Nephron (organoid): Measurements from ENCODE around the gene AHNAK.

Source experiments
- H3K27ac Mint-ChIP-seq, 3 experiments: 2 replicates each; pipeline ENCODE4 v1.8.0; 2020; ENCODE audit warnings: mixed read lengths in 3 of 3, mild to moderate bottlenecking in 2 of 3, moderate library complexity in 1 of 3
- H3K27me3 Mint-ChIP-seq: 2 replicates; pipeline ENCODE4 v1.8.0; 2021; ENCODE audit warnings: low read depth, mild to moderate bottlenecking, moderate library complexity, mixed read lengths
- H3K36me3 Mint-ChIP-seq: 2 replicates; pipeline ENCODE4 v1.8.0; 2020; ENCODE audit warnings: low read depth, mixed read lengths
- H3K4me1 Mint-ChIP-seq: 2 replicates; pipeline ENCODE4 v1.8.0; 2020; ENCODE audit warnings: mixed read lengths
- H3K4me3 Mint-ChIP-seq, 3 experiments: 2 replicates each; pipeline ENCODE4 v1.8.0; 2020; ENCODE audit warnings: mild to moderate bottlenecking in 3 of 3, mixed read lengths in 3 of 3, moderate library complexity in 2 of 3
- H3K9me3 Mint-ChIP-seq: 2 replicates; pipeline ENCODE4 v1.8.0; 2020; ENCODE audit warnings: mixed read lengths
- TF ChIP-seq, protein P1 (sequence below), 3 experiments: fragments of 200-600 bp; sonication (generic); IDR thresholded peaks; one replicate each; pipeline ENCODE4 v1.5.0; 2021; ENCODE audit warnings: antibody characterized with exemption in 3 of 3; ENCODE audit not compliant: unreplicated experiment in 3 of 3

AHNAK gene

DNA sequence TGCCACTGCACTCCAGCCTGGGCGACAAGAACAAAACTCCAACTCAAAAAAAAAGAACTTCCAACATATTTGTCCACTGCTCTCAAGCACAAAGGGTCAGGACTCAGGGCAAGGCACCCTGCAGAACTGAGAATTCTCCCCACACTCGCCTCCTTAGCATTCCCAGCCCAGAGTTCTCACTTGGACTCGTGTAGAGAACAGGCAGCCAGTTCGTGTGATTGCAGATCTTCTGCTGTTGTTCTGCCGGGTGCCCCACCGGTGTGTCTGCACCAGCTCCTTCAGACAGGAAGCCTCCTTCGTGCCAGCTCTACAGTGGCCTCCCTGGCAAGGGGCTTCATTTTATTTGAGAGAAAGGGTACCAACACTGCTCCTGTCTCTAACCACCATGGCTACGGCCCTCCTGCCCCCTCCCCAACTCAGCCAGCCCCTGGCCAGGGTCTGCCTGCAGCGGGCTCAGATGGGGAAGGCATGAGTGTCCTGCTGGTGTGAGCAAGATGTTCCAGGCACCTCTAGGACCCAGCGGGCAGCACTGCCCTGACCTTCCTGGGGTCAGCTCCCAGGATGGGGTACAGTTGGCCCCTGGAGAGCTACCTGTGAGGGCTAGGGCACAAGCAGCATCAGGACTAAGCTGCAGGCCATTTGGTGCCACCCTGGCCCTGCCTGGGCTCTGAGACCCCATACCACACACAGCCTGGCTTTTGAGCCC lies 147.3 kb downstream of the AHNAK start:
- H3K9me3 Mint-ChIP-seq: no peaks in the 10 kb centered on the region
- H3K4me1 Mint-ChIP-seq: peaks cover 81% of the 10 kb centered on the region
- no peaks in the 10 kb centered on the region for H3K36me3 Mint-ChIP-seq
- TF ChIP-seq, protein P1, sequence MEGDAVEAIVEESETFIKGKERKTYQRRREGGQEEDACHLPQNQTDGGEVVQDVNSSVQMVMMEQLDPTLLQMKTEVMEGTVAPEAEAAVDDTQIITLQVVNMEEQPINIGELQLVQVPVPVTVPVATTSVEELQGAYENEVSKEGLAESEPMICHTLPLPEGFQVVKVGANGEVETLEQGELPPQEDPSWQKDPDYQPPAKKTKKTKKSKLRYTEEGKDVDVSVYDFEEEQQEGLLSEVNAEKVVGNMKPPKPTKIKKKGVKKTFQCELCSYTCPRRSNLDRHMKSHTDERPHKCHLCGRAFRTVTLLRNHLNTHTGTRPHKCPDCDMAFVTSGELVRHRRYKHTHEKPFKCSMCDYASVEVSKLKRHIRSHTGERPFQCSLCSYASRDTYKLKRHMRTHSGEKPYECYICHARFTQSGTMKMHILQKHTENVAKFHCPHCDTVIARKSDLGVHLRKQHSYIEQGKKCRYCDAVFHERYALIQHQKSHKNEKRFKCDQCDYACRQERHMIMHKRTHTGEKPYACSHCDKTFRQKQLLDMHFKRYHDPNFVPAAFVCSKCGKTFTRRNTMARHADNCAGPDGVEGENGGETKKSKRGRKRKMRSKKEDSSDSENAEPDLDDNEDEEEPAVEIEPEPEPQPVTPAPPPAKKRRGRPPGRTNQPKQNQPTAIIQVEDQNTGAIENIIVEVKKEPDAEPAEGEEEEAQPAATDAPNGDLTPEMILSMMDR (IDR thresholded peaks at IDR 0.05; ENCODE audit: unreplicated experiment in 3 of 3): peak in 1 of 3 experiments; percentile 7
- H3K27me3 Mint-ChIP-seq: peaks cover 7% of the 10 kb centered on the region
- H3K4me3 Mint-ChIP-seq: peak overlapping the region in 1 of 3 experiments; percentile 58
- peak overlapping the region; percentile 65 to 99 (median 99) for H3K27ac Mint-ChIP-seq

DNA sequence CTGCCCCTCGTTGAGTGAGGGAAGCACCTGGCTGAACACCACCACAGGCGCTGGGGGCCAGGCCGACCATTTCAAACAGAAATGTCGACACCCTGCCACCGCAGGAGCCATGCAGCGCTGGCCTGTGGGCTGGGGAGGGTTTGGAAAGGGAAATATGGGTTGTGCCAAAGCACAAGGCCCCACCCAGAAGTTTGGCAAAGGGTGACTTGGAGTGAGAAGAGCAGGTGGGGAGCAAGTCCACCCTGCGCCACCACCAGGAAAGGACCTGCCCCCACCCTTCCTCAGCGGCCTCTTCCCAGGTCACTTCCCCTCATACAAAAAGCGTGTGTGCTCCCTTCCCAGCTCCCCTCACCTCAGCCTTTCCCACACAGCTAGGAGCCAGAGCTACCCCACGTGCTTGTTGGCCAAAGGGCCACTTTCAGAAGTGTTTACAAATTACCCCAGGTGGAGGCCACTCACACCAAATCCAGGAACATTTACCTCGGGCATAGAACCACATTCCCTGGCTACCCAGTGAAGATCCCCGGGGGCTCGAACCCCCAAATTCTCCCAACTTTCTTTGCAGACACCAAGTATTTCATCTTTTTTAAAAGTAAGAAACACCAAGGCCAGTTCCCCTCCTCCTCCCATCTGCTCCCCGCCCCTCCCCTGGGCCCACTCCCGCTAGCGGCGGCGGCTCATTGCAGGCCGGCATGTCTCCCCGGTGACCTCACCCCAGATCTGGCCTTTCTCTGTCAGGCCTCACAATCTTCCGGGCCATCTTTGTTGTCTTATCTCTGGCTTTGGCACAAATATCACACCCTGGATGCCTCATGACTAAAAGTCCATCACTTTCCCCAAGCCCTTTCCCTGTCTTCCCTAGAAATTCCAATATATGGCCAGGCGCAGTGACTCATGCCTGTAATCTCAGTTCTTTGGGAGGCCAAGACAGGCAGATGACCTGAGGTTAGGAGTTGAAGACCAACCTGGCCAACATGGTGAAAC lies 148.3 kb downstream of the AHNAK start:
- Mint-ChIP-seq H3K27ac (peak overlapping the region in 2 of 3 experiments; percentile 99), H3K36me3 (no peaks in the 10 kb centered on the region), H3K4me3 (peak overlapping the region in 2 of 3 experiments; percentile 21 to 62), H3K27me3 (peaks cover 7% of the 10 kb centered on the region), H3K9me3 (no peaks in the 10 kb centered on the region), H3K4me1 (peaks cover 77% of the 10 kb centered on the region)
- TF ChIP-seq, protein P1 (IDR thresholded peaks at IDR 0.05; ENCODE audit: unreplicated experiment in 3 of 3): no peak

DNA sequence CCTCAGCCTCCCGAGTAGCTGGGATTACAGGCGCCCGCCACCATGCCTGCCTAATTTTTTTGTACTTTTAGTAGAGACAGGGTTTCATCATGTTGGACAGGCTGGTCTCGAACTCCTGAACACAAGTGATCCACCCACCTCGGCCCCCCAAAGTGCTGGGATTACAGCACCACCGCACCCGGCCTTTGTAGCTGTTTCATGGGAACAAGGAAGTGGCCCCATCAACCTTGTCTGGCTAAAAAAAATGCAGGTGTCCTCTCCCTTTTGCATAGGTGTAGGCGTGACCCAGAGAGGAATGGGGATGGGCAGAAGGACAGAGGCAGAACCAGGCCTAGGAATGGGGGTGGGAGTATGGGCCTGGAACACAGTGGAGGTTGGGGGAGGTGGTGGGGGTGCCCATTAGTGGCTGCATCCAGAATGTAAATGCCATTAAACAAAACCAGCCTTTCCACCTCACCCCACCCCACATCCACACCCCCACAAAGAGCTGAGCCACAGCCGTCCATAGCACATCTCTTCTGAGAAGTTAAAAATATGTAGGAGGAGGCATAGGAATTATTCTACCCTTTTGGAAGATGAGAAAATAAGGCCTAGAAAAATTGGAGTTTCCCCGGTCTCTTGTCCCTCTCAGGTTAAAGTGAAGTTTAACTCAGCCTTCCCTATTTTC lies 150.6 kb downstream of the AHNAK start:
- TF ChIP-seq, protein P1 (IDR thresholded peaks at IDR 0.05; ENCODE audit: unreplicated experiment in 3 of 3): no peak
- H3K36me3 Mint-ChIP-seq: no peaks in the 10 kb centered on the region
- no peaks in the 10 kb centered on the region for H3K9me3 Mint-ChIP-seq
- peak overlapping the region in 2 of 3 experiments; percentile 63 to 65 for H3K4me3 Mint-ChIP-seq
- H3K27me3 Mint-ChIP-seq: no peaks in the 10 kb centered on the region
- H3K4me1 Mint-ChIP-seq: peaks cover 55% of the 10 kb centered on the region
- H3K27ac Mint-ChIP-seq: peak overlapping the region; percentile 35 to 99 (median 99)

DNA sequence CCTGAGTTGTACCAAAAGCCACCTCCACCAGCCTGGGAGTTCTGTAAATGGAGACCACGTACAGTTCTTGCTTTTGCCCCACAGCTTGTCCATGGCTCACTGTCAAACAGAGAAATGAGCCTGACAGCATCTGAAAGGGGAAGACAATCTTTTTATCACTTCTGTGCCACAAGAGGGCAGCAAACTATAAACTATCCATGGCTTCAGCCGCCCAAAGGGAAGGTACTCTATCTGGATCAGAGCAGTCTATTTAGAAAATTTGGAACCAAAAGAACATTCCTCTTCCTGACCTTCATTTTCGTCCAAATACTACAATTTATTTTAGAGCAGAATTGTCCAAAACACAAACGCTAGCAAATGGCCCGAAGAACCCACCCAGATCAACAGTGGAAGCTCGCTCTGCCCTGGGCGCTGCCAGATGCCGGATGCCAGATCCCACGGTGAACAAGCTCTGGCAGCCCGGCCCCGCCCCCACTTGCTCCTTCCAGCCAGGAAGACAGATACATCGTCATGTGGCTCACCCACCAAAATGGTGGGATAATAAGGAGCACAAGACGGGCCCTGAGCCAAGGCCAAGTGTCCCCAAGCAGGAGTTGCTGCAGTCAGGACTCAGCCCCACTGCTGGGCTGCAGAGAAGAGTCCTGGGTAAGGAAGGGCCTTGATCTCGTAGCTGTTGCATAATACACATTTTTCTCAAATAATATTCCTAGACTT lies 151.6 kb downstream of the AHNAK start:
- Mint-ChIP-seq H3K9me3 (no peaks in the 10 kb centered on the region), H3K27ac (peak overlapping the region; percentile 58 to 94 (median 92)), H3K36me3 (no peaks in the 10 kb centered on the region), H3K4me3 (peak overlapping the region; percentile 70 to 77 (median 72)), H3K4me1 (peaks cover 45% of the 10 kb centered on the region), H3K27me3 (no peaks in the 10 kb centered on the region)
- TF ChIP-seq, protein P1 (IDR thresholded peaks at IDR 0.05; ENCODE audit: unreplicated experiment in 3 of 3): peak; percentile 66 to 81 (median 75)

DNA sequence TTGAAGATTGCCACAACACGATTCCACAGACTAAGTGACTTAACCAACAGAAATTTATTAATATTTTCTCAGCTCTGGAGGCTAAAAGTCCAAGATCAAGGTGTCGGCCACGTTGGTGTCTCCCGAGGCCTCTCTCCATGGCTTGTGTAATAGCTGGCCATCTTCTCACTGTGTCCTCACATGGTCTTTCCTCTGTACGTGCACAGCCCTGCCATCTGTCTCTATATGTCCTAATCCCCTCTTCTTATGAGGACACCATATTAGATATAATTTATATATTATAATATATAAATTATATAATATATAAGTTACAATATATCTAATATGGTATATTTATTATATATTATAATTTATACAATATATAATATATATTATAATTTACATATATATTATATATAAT lies 152.9 kb downstream of the AHNAK start:
- H3K9me3 Mint-ChIP-seq: no peaks in the 10 kb centered on the region
- H3K36me3 Mint-ChIP-seq: no peaks in the 10 kb centered on the region
- H3K4me1 Mint-ChIP-seq: peaks cover 41% of the 10 kb centered on the region

More for the DNA sequence above, 152.9 kb downstream of the AHNAK start:
- Mint-ChIP-seq H3K27ac (no peak overlapping the region), H3K27me3 (no peaks in the 10 kb centered on the region), H3K4me3 (no peak overlapping the region)
- TF ChIP-seq, protein P1 (IDR thresholded peaks at IDR 0.05; ENCODE audit: unreplicated experiment in 3 of 3): no peak
